Suprapubic skin (tissue), 4 donors: ENCODE results near the gene KRT4. TPM values are rescaled to one million over a fixed set of nuclear protein-coding genes. Genes with fewer than 3 reads are reported as not detected.

ENCODE experiments used
- DNase-seq, 2 donors: peaks; one replicate each; pipeline ENCODE4 v3.0.0-alpha.2; 2019; ENCODE audit warnings: low spot score in 2 of 2
- H3K27ac ChIP-seq: fragments of 200-600 bp; sonication (generic); one replicate; pipeline ENCODE4 v1.5.1; 2019
- H3K27me3 ChIP-seq: fragments of 200-600 bp; sonication (generic); one replicate; pipeline ENCODE4 v1.5.1; 2019
- H3K36me3 ChIP-seq: fragments of 200-600 bp; sonication (generic); one replicate; pipeline ENCODE4 v1.5.1; 2019
- H3K4me1 ChIP-seq: fragments of 200-600 bp; sonication (generic); one replicate; pipeline ENCODE4 v1.5.1; 2019
- H3K4me3 ChIP-seq: fragments of 200-600 bp; sonication (generic); one replicate; pipeline ENCODE4 v1.5.1; 2019; ENCODE audit warnings: mild to moderate bottlenecking
- H3K9me3 ChIP-seq: fragments of 200-600 bp; sonication (generic); one replicate; pipeline ENCODE4 v1.5.1; 2019
- CTCF ChIP-seq, 2 donors: fragments of 200-600 bp in 1 of 2; fragments of 450-650 bp in 1 of 2; sonication (generic) in 1 of 2; IDR thresholded peaks; one replicate each; pipeline ENCODE4 v1.5.1; 2016 to 2019; ENCODE audit warnings: antibody characterized with exemption in 2 of 2, mild to moderate bottlenecking in 1 of 2, moderate library complexity in 1 of 2
- EP300 ChIP-seq: sonication (generic); formaldehyde crosslinking; IDR thresholded peaks from one replicate; pipeline ENCODE4 v1.6.1; 2017; ENCODE audit warnings: antibody characterized with exemption
- POLR2A ChIP-seq, 2 donors: fragments of 450-650 bp; IDR thresholded peaks; one replicate each; pipeline ENCODE4 v1.6.1; 2017; ENCODE audit warnings: antibody characterized with exemption in 2 of 2, mild to moderate bottlenecking in 2 of 2, moderate library complexity in 2 of 2
- POLR2AphosphoS5 ChIP-seq, 3 donors: sonication (generic); formaldehyde crosslinking; IDR thresholded peaks; one replicate each; pipeline ENCODE4 v1.6.1; 2017; ENCODE audit warnings: antibody characterized with exemption in 3 of 3
- WGBS: methylation state at CpG from one replicate; pipeline ENCODE4 v1.1.5; 2018; 5-methylcytosine and 5-hydroxymethylcytosine counted together
- total RNA-seq, 4 donors: library from RNA; depleted of rRNA; stranded (reverse); fragments of >200 nt; gene quantifications; one replicate each; pipeline ENCODE4 v1.1.0, GENCODE V29; 2016

Gene KRT4
- total RNA-seq, 4 donors from 2014 or later: 0.32 to 1.6 (median 0.76) TPM

- H3K4me1 ChIP-seq: peaks cover 5% of the 10 kb centered on the region
- H3K9me3 ChIP-seq: no peaks in the 10 kb centered on the region
- DNase-seq: no peak
- no peaks in the 10 kb centered on the region for H3K36me3 ChIP-seq
- TF ChIP-seq CTCF (IDR thresholded peaks at IDR 0.05): no peak
- TF ChIP-seq POLR2AphosphoS5 (IDR thresholded peaks at IDR 0.05): no peak
- no peak for TF ChIP-seq EP300
- TF ChIP-seq POLR2A (IDR thresholded peaks at IDR 0.05): no peak
- H3K4me3 ChIP-seq: no peak overlapping the region
- H3K27ac ChIP-seq: no peak overlapping the region
- WGBS: 91% methylated on average over 2 of the region's 7 CpGs
- H3K27me3 ChIP-seq: no peaks in the 10 kb centered on the region
Observed at GRCh38 chr12:52836042-52836466, 22.1 kb upstream of the KRT4 start.

DNA sequence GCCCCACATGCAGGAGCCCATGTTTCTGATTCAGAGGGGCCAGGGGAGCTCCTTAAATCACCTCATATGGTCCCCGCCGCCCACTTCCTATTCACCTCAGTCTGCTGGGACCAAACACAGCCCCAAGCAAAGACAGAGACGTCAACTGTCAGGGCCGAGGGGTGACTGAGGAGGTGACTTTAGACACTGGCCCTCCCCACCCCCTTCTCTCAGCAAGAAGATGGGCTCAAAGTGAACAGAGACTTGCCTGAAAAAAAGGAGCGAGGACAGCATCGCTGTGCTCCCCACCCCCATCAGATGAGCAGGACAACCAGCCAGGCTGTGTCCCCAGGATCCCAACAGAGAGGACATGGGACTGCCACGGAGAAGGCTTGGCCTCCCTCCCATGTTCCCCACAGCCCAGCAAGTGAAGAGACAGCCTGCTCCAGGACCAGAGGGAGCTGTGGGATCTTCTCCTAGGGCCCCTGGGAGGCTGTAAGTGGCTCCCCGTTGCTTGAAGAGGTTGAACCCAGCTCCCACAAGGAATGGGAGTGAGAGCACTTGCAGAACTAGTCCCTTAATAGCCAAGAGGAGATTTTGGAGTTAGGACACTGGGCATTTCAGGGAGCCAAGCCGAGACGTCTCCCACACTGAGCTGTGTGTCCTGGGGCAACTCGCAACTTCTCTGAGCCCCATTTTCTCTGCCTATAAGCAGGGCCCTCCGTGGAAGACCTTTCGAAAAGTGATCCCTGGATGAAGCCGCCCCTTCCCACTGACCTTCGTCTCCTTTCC is 21.5 kb upstream of the KRT4 start:
- no peak overlapping the region for H3K4me3 ChIP-seq
- no peaks in the 10 kb centered on the region for H3K27me3 ChIP-seq
- TF ChIP-seq POLR2AphosphoS5 (IDR thresholded peaks at IDR 0.05): no peak
- no peak for TF ChIP-seq EP300
- TF ChIP-seq CTCF (IDR thresholded peaks at IDR 0.05): no peak
- TF ChIP-seq POLR2A (IDR thresholded peaks at IDR 0.05): no peak
- DNase-seq: peak in 1 of 2 donors; percentile 32
- WGBS: 76% methylated on average over 14 of the region's 15 CpGs
- no peaks in the 10 kb centered on the region for H3K9me3 ChIP-seq
- H3K27ac ChIP-seq: no peak overlapping the region
- peaks cover 5% of the 10 kb centered on the region for H3K4me1 ChIP-seq
- no peaks in the 10 kb centered on the region for H3K36me3 ChIP-seq

GRCh38 chr12:52834727-52835001 is 20.7 kb upstream of the KRT4 start:
- H3K9me3 ChIP-seq: no peaks in the 10 kb centered on the region
- no peaks in the 10 kb centered on the region for H3K36me3 ChIP-seq
- no peak for DNase-seq
- H3K4me3 ChIP-seq: no peak overlapping the region
- peaks cover 5% of the 10 kb centered on the region for H3K4me1 ChIP-seq
- H3K27ac ChIP-seq: no peak overlapping the region
- H3K27me3 ChIP-seq: no peaks in the 10 kb centered on the region
- 52% methylated on average over 4 of the region's 4 CpGs for WGBS
- TF ChIP-seq EP300: no peak
- no peak for TF ChIP-seq CTCF (IDR thresholded peaks at IDR 0.05)
- TF ChIP-seq POLR2A (IDR thresholded peaks at IDR 0.05): no peak
- TF ChIP-seq POLR2AphosphoS5 (IDR thresholded peaks at IDR 0.05): no peak

DNA sequence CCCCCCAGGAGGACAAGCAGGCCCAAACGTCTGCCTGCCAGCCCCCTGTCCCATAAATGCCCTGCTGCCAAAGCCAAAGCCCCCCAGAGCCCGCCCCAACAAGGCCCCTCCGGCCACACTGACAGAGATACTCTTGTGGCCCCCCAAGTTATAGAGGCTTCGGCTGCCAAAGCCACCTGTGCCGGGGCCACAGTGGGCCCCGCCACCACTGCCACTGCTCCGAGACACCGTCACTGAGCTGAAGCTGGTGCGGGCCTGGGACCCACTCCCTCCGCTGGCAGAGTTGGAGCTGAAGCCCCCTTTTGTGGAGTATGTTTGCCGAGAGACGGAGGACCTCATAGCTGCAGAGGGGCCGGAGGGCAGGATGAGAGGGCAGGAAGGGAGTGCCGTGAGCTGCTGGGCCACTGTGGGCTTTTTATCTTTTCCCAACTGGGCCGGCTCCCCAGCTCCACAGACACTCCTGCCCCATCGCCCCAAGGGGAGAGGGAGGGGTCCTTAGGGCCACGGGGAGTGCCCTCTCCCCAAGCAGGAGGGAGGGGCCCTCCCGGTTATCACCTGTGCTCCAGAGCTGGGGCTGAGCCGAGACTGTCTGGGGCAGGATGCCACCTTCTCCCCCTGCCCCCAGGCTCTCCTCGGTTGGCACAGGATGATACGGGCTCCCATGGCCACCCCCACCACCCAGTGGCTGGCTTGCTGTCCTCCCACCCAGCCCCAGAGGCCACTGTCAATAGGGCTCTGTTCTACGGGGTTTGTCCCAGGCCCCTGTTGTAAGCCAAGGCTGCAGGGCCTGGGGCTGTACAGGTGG is 20.2 kb upstream of the KRT4 start, which contains the start of gene KRT79:
Gene KRT79 (minus strand): TSS at position 390 of the 805 bp plus-strand sequence. CDS start 51 bp downstream, at position 339.
- no peak within 1 kb of the TSS for H3K4me3 ChIP-seq
- H3K4me1 ChIP-seq: peaks cover 5% of the 10 kb centered on the region
- no peaks in the 10 kb centered on the region for H3K27me3 ChIP-seq
- TF ChIP-seq POLR2AphosphoS5 (IDR thresholded peaks at IDR 0.05) (no peak), POLR2A (IDR thresholded peaks at IDR 0.05) (no peak), EP300 (no peak), CTCF (IDR thresholded peaks at IDR 0.05) (no peak)
- no peaks in the 10 kb centered on the region for H3K9me3 ChIP-seq
- DNase-seq: peak in 1 of 2 donors; percentile 53
- no peaks in the 10 kb centered on the region for H3K36me3 ChIP-seq
- WGBS: 75% methylated on average over 17 of the region's 22 CpGs
- no peak within 1 kb of the TSS for H3K27ac ChIP-seq
